Brain microvascular endothelial cell (primary cell): ENCODE data around the gene TOR1A.

Experiments used
- DNase-seq: peaks from one replicate; pipeline ENCODE4 v3.0.0-alpha.2; 2020
- H3K27ac ChIP-seq: fragments of 250-450 bp; sonication (Bioruptor Pico); 2 replicates; pipeline ENCODE4 v1.5.1; 2020; ENCODE audit warnings: mild to moderate bottlenecking, moderate library complexity
- H3K27me3 ChIP-seq: fragments of 250-450 bp; sonication (Bioruptor Pico); replicated peaks from 2 replicates; pipeline ENCODE4 v1.5.1; 2020; ENCODE audit warnings: mild to moderate bottlenecking
- H3K36me3 ChIP-seq: fragments of 250-450 bp; sonication (Bioruptor Pico); replicated peaks from 2 replicates; pipeline ENCODE4 v1.5.1; 2020; ENCODE audit warnings: mild to moderate bottlenecking
- H3K4me3 ChIP-seq: 2 replicates; pipeline ENCODE4 v1.5.1; 2011; ENCODE audit warnings: low read depth, mild to moderate bottlenecking, control low read depth, low read length, moderate library complexity
- in situ Hi-C: cut with HindIII; loops from 2 replicates; pipeline ENCODE4 v1.10.0; 2017; ENCODE audit warnings: low sequenced_read_pairs, low pct_ligation_motif_present
- TF ChIP-seq, protein P1 (sequence below): IDR thresholded peaks from 2 replicates; pipeline ENCODE4 v1.5.1; 2011; ENCODE audit warnings: low read depth, mild to moderate bottlenecking, moderate library complexity, low read length, control low read depth, inconsistent platforms; ENCODE audit errors: missing control alignments

TOR1A gene

DNA sequence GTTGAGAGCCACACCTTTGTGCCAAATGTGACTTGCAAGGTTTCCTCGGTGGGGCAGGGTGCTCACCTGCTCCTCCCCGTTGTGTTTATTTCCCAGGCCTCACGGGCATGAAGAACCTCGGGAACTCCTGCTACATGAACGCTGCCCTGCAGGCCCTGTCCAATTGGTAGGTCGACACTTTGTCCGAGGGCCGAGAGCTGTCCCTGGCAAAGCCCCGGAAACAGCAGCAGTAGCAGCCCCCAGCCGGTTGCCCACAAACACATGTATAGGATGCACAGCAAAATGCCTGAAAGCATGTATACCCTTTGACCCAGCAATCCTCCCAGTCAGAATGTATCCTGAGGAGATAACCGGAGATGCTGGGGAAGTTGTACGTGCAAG is 37.5 kb upstream of the TOR1A start:
- no peak overlapping the region for H3K27ac ChIP-seq
- in situ Hi-C loops: no loop called here
- TF ChIP-seq, protein P1, sequence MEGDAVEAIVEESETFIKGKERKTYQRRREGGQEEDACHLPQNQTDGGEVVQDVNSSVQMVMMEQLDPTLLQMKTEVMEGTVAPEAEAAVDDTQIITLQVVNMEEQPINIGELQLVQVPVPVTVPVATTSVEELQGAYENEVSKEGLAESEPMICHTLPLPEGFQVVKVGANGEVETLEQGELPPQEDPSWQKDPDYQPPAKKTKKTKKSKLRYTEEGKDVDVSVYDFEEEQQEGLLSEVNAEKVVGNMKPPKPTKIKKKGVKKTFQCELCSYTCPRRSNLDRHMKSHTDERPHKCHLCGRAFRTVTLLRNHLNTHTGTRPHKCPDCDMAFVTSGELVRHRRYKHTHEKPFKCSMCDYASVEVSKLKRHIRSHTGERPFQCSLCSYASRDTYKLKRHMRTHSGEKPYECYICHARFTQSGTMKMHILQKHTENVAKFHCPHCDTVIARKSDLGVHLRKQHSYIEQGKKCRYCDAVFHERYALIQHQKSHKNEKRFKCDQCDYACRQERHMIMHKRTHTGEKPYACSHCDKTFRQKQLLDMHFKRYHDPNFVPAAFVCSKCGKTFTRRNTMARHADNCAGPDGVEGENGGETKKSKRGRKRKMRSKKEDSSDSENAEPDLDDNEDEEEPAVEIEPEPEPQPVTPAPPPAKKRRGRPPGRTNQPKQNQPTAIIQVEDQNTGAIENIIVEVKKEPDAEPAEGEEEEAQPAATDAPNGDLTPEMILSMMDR: no peak
- no peaks in the 10 kb centered on the region for H3K27me3 ChIP-seq
- H3K4me3 ChIP-seq: no peak overlapping the region
- no peak for DNase-seq
- peaks cover 45% of the 10 kb centered on the region for H3K36me3 ChIP-seq

DNA sequence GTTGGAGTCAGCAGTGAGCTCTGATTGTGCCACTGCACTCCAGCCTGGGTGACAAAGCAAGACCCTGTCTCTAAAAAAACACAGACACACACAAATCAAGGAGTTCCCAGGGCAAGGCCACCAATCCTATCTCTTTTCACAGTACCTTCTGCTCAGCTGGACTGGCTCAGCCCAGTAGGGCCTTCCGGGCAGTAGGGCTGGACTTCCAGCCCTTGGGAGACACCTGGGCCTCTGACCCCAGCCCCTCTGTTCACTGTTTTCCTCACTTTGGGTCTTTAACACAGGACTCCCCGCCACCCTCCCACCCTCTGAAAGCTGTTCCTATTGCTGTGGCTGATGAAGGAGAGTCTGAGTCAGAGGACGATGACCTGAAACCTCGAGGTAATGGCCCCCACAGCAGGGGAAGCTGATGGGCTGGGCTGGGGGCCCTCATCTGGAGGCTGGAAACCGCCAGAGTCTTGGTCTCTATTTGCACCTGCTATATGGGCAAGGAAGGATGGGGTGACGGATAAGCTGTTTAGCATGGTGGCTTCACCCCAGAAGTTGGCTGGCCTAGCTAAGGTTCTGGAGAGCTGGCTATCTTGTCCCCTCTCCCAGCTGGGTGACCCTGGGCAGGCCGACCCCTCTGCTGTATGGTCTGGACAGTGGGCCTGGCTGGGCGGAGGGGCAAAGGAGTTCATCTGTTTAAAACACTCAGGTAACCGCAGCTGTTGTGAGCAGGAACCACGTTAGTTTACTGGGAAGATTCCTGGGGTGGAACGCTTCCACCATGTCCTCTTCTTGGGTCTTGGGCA is 36.9 kb upstream of the TOR1A start:
- H3K27ac ChIP-seq: no peak overlapping the region
- in situ Hi-C loops: no loop called here
- TF ChIP-seq, protein P1: no peak
- no peaks in the 10 kb centered on the region for H3K27me3 ChIP-seq
- no peak for DNase-seq
- H3K36me3 ChIP-seq: peaks cover 43% of the 10 kb centered on the region
- no peak overlapping the region for H3K4me3 ChIP-seq

DNA sequence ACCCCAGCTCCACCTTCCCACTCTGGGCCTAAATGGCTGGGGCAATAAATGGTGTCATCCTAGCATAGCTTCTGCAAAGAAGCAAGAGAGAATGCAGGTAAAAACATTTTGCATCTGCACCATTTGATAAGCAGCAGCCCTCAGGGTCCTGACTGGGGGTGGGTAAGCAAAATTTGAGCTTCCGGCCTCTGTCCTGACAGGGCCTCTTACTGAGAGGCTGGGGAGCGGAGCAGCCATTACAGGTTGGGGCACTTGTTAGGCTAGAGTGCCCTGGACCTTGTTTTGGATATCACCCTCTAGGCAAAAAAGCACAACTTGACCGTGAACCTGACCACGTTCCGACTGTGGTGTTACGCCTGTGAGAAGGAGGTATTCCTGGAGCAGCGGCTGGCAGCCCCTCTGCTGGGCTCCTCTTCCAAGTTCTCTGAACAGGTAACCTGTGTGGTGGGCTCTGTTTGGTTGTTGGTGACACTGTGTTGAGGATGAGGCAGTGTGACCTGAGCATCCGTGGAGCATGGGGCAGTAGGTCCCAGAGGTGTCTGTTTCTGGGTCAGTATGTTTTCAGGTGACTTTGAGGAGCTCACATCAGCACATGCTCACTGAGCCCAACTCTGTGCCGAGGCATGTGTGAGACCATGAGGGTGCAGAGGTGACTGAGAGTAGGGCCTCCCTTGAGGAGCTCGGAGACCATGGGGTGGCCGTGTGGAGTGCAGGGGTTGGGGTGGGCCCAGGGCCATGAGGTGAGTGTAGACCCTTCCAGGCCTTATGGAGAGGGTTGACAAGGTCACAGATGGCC is 34.4 kb upstream of the TOR1A start:
- Histone ChIP-seq H3K27ac (no peak overlapping the region), H3K36me3 (peaks cover 46% of the 10 kb centered on the region), H3K27me3 (no peaks in the 10 kb centered on the region), H3K4me3 (no peak overlapping the region)
- in situ Hi-C loops: no loop called here
- TF ChIP-seq, protein P1: no peak
- DNase-seq: no peak

DNA sequence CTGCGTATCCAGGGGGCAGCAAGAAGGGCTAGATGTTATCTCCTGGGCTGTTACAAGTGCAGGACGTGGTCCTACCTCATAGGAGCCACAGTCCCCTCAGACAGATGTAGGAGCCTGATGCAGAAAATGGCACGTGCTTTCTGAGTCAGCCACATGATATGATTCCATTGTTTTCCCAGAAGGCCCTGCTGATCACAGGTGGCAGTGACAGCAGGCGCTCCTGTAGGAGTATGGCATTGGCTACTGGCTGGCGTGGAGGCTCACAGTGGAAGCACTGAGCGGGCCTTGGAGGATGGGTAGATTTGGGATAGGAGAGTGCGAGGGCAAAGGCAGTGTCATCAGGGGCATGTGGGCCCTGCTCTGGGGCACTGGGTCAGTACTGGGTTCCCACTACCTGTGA is 33.3 kb upstream of the TOR1A start:
- Histone ChIP-seq H3K27me3 (no peaks in the 10 kb centered on the region), H3K27ac (no peak overlapping the region), H3K36me3 (peaks cover 49% of the 10 kb centered on the region), H3K4me3 (no peak overlapping the region)
- in situ Hi-C loops: no loop called here
- no peak for DNase-seq
- TF ChIP-seq, protein P1: no peak

DNA sequence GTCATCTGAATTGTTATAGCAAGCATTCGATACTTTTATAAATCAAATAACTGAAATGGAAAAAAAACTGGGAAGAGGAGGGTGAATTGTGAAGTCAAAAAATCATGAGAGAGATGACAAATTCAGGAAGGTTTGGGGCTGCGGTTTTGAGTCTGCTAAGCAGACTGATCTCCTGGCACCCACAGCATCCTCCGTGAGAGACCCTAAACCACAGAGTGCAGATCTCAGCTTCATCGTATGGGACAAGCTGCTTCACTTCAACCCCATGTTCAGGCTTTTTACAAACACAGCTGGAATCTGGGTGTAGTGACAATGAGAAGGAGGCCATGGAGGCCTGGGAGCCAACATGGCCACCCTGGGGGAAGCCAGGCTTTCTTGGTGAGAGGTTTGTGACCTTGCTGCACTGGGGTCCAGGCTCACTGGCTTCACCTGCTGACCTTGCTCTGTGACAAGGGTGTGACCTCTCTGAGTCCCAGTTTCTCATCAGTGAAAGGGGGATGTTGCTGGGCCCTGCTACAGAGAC is 30.7 kb upstream of the TOR1A start:
- in situ Hi-C loops: no loop called here

More for the DNA sequence above, 30.7 kb upstream of the TOR1A start:
- Histone ChIP-seq H3K36me3 (peaks cover 40% of the 10 kb centered on the region), H3K27me3 (no peaks in the 10 kb centered on the region), H3K4me3 (no peak overlapping the region), H3K27ac (no peak overlapping the region)
- TF ChIP-seq, protein P1: no peak
- DNase-seq: no peak
